ENCODE data around the gene ZBTB2.

ZBTB2 gene

DNA sequence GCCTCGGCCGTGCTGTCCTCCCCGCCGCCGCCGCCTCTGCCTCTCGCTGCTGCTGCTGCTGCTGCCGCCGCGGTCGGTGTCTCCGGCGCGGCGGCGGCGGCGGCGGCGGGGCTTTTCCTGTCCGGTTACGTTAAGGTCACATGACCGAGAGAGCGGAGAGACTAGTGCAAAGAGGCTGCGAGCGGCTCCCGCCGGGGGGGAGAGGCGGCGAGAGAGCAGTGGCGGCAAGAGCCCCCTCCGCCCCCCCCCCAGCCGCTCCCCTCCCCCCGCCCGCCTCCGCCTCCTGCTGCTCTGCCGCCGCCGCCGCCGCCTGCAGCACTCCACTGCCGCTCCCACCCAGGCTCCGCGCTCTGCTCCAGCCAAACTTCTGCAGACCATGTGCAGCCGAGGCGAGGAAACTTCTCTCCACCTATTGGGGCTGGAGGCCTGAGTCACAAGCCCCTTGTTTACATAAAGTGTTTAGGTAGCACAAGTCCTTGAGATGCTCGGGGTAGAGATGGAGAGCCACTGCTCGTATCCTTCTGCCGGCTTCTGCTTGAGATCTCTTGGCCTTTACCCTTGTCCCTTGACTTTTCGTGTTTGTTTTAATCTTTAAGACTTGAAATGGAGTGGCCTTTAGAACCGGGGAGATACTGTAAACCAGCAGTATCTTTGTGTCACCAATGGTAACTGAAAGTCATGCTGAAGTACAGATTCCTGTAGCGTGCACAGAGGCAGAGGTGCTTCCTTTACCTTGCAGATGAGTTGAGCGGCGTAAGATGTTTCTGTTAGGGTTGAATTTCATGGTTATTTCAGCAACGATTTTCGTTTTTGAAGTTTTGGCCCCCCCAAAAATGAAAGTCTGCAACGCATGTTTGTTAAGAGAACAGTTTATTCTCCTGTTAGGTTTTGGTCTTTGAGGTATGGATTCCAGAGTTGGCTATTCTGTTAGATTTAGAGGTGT, at the start of gene ZBTB2:
TSS of gene ZBTB2 (minus strand) at position 89 of the 943 bp plus-strand sequence. CDS start 17,922 bp downstream, outside the sequence.
- Histone ChIP-seq H3K36me3 (peaks cover 23% of the 10 kb centered on the region), H3K27ac (peak within 1 kb of the TSS; percentile 99), H3K9me3 (ENCODE audit: severe bottlenecking) (no peaks in the 10 kb centered on the region), H3K27me3 (ENCODE audit: insufficient read depth, low read depth, severe bottlenecking) (no peaks in the 10 kb centered on the region), H3K4me3 (ENCODE audit: low read depth, low read length) (peak within 1 kb of the TSS; percentile 91)
- peak; percentile 77 for DNase-seq
- no peak for TF ChIP-seq CTCF (IDR thresholded peaks at IDR 0.05; ENCODE audit: low read depth, low read length)

DNA sequence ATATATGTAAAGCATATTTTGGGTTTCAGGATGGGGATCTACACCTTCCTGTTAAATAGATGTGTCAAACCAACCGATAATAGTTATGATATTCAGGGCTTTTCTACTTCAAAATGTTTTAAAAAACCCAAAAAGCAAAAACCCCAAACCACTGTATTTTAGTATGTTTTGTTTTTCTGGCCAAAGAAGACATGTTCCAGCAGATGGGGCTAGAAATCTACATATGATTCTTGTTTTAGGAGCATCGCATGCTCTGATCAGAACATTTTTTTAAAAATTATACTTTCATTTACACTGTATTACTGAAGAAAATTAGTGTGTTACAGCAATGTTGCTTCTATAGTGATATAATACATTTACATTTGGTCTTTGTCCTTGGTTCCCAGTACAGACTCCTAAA, 49.6 kb upstream of the ZBTB2 start:
- H3K4me3 ChIP-seq (ENCODE audit: low read depth, low read length), result no peak overlapping the region
- H3K27ac ChIP-seq, result no peak overlapping the region
- no peaks in the 10 kb centered on the region for H3K27me3 ChIP-seq (ENCODE audit: insufficient read depth, low read depth, severe bottlenecking)
- H3K9me3 ChIP-seq (ENCODE audit: severe bottlenecking), result no peaks in the 10 kb centered on the region
- TF ChIP-seq CTCF (IDR thresholded peaks at IDR 0.05; ENCODE audit: low read depth, low read length), result no peak
- H3K36me3 ChIP-seq, result peaks cover 41% of the 10 kb centered on the region
- DNase-seq, result no peak

DNA sequence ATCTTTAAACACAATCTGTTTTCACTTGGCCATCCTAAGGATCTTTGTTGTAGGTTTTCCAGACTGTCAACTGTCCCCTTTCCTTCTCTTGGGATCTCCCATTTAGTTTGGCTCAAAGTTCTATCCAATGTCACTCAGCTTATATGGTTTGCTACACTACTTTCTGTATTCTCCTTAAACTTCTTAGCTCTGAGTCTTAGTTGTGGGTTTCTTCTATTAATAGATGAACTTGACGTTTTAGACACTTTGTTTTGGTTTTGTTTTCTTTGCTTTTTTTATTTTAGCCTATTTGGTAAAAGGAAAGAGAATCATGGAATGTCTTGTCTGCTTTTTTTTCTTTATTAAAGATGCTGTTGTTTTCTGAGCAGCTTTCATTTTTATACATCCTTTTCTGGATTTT, 49.1 kb upstream of the ZBTB2 start:
- no peak overlapping the region for H3K4me3 ChIP-seq (ENCODE audit: low read depth, low read length)
- no peak overlapping the region for H3K27ac ChIP-seq
- H3K9me3 ChIP-seq (ENCODE audit: severe bottlenecking), result no peaks in the 10 kb centered on the region
- no peak for DNase-seq
- peaks cover 44% of the 10 kb centered on the region for H3K36me3 ChIP-seq
- H3K27me3 ChIP-seq (ENCODE audit: insufficient read depth, low read depth, severe bottlenecking), result no peaks in the 10 kb centered on the region
- TF ChIP-seq CTCF (IDR thresholded peaks at IDR 0.05; ENCODE audit: low read depth, low read length), result no peak

DNA sequence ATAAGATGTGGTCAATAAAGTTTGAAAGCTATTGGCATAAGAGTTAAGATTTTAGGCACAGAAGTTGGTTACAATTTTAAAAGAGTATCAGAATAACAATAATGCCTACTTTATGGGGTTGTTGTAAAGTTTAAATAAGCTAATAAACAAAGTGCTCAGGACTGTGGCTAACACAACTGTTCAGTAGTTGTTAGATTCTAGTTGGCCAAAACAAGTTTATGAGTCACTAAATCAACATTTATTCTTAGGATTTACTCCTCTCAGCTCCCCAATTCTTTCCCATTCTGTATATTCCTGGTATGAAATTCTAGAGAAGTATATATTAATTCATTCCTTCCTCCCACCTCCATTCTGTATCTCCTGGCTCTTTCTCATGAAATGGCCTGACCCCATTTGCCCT, 46.0 kb upstream of the ZBTB2 start:
- peaks cover 33% of the 10 kb centered on the region for H3K36me3 ChIP-seq
- H3K27me3 ChIP-seq (ENCODE audit: insufficient read depth, low read depth, severe bottlenecking), result no peaks in the 10 kb centered on the region
- no peak for DNase-seq
- no peak overlapping the region for H3K4me3 ChIP-seq (ENCODE audit: low read depth, low read length)
- H3K27ac ChIP-seq, result no peak overlapping the region
- TF ChIP-seq CTCF (IDR thresholded peaks at IDR 0.05; ENCODE audit: low read depth, low read length), result no peak
- H3K9me3 ChIP-seq (ENCODE audit: severe bottlenecking), result no peaks in the 10 kb centered on the region

- no peak for DNase-seq
Observed at GRCh38 chr6:151436802-151437201, 45.4 kb upstream of the ZBTB2 start.

More at GRCh38 chr6:151436802-151437201, 45.4 kb upstream of the ZBTB2 start:
- no peaks in the 10 kb centered on the region for H3K9me3 ChIP-seq (ENCODE audit: severe bottlenecking)
- H3K4me3 ChIP-seq (ENCODE audit: low read depth, low read length), result no peak overlapping the region
- peaks cover 34% of the 10 kb centered on the region for H3K36me3 ChIP-seq
- no peaks in the 10 kb centered on the region for H3K27me3 ChIP-seq (ENCODE audit: insufficient read depth, low read depth, severe bottlenecking)
- H3K27ac ChIP-seq, result no peak overlapping the region
- no peak for TF ChIP-seq CTCF (IDR thresholded peaks at IDR 0.05; ENCODE audit: low read depth, low read length)
